Smooth muscle cell (in vitro differentiated cells): ENCODE results near the gene TRERF1. TPM values are rescaled to one million over a fixed set of nuclear protein-coding genes. Genes with fewer than 3 reads are reported as not detected.
A peak's percentile ranks its signal among the peaks of the same experiment; 100 is the strongest.

Experiments used
- DNase-seq: peaks from one replicate; lab custom pipeline; 2025; ENCODE audit not compliant: unreplicated experiment; lab: John Stamatoyannopoulos, UW
- H2AFZ ChIP-seq: fragments of 200-600 bp; sonication (generic); 2 replicates; pipeline ENCODE4 v1.6.0; 2016; ENCODE audit warnings: antibody characterized with exemption, low read depth, mild to moderate bottlenecking
- H3F3A ChIP-seq: fragments of 200-600 bp; sonication (generic); 2 replicates; pipeline ENCODE4 v1.6.0; 2017; ENCODE audit warnings: antibody characterized with exemption, low read depth
- H3K27ac ChIP-seq: fragments of 200-600 bp; sonication (generic); 2 replicates; pipeline ENCODE4 v1.5.1; 2016; ENCODE audit warnings: low read depth, mild to moderate bottlenecking
- H3K27me3 ChIP-seq: fragments of 200-600 bp; sonication (generic); 2 replicates; pipeline ENCODE4 v1.6.1; 2016; ENCODE audit warnings: low read depth, mild to moderate bottlenecking
- H3K36me3 ChIP-seq: fragments of 200-600 bp; sonication (generic); 2 replicates; pipeline ENCODE4 v1.5.1; 2016; ENCODE audit warnings: low read depth
- H3K4me1 ChIP-seq: fragments of 200-600 bp; sonication (generic); 2 replicates; pipeline ENCODE4 v1.5.1; 2016; ENCODE audit warnings: low read depth
- H3K4me2 ChIP-seq: fragments of 200-600 bp; sonication (generic); 2 replicates; pipeline ENCODE4 v1.6.0; 2016; ENCODE audit warnings: mild to moderate bottlenecking
- H3K4me3 ChIP-seq: fragments of 200-600 bp; sonication (generic); 2 replicates; pipeline ENCODE4 v1.5.1; 2016; ENCODE audit warnings: mild to moderate bottlenecking
- H3K79me2 ChIP-seq: fragments of 200-600 bp; sonication (generic); 2 replicates; pipeline ENCODE4 v1.6.0; 2016; ENCODE audit warnings: low read depth, mild to moderate bottlenecking
- H3K9ac ChIP-seq: fragments of 200-600 bp; sonication (generic); 2 replicates; pipeline ENCODE4 v1.6.0; 2016; ENCODE audit warnings: low read depth
- H3K9me3 ChIP-seq: fragments of 200-600 bp; sonication (generic); replicated peaks from 2 replicates; pipeline ENCODE4 v1.5.1; 2016; ENCODE audit warnings: low read depth
- H4K20me1 ChIP-seq: fragments of 200-600 bp; sonication (generic); 2 replicates; pipeline ENCODE4 v1.6.0; 2016; ENCODE audit warnings: low read depth
- CTCF ChIP-seq: fragments of 200-600 bp; sonication (generic); IDR thresholded peaks from 2 replicates; pipeline ENCODE4 v1.5.1; 2017; ENCODE audit warnings: borderline replicate concordance, mild to moderate bottlenecking, antibody characterized with exemption; ENCODE audit not compliant: insufficient read depth, poor library complexity, severe bottlenecking
- WGBS: methylation state at CpG from one replicate; pipeline ENCODE4 v1.1.7; 2016; ENCODE audit warnings: low lambda C conversion rate; 5-methylcytosine and 5-hydroxymethylcytosine counted together
- polyA plus RNA-seq: library from polyadenylated mRNA; unstranded; fragments of >200 nt; fragmentation: Nextera tagmentation; extraction: Ambion mirVana; gene quantifications from 2 replicates; pipeline ENCODE4 v1.2.1, GENCODE V29; 2016
- total RNA-seq: library from RNA; depleted of rRNA; stranded (reverse); fragments of >200 nt; gene quantifications from 2 replicates; pipeline ENCODE4 v1.2.3, GENCODE V29; 2014

The TRERF1 gene
- total and polyA plus RNA-seq, 2 experiments from 2014 or later = 3.5 to 5.3 TPM

DNA sequence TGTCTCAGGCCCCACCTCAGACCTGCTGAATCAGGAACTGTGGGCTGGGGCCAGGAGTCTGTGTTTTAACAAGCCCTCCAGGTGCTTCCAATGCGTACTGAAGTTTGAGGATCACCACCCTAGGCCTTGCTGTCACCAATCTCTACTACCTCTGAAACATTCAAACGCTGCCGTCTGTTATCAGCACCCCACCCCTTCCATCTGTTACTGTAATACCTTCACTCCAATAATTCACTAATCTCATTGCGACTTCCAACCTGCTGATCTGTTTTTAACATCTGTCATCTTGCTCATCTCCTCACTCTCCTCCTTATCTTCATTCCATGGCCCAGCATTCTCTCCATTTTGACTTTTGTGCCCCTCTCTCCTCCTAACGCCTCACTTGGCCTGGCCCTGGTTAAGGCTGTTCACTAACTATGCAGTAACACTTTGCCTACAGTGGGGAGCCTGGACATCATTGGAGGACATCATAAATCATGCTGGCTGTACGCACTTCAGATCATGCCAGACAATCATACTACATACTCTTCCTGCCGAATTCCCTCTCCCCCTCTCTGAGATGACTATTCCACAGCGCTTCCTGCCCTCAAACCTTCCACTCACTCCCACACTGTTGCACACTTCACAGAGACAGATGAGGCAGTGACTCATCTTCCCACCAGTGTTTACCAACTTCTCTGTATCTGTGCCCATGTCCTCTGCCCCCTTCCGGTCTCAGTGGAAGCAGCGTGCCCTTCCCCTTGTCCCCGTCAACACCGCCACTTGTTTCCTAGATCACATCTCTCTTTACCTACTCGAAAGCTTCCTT lies 254.0 kb downstream of the TRERF1 start:
- DNase-seq = no peak
- Histone ChIP-seq H3K27ac (peak overlapping the region; percentile 66), H3K4me2 (peak overlapping the region; percentile 58), H3K9ac (no peak overlapping the region), H3K36me3 (no peaks in the 10 kb centered on the region), H3K9me3 (no peaks in the 10 kb centered on the region), H3K27me3 (no peaks in the 10 kb centered on the region), H2AFZ (no peak overlapping the region), H3K4me1 (peaks cover 18% of the 10 kb centered on the region), H4K20me1 (no peaks in the 10 kb centered on the region), H3K79me2 (no peaks in the 10 kb centered on the region), H3F3A (peaks cover 16% of the 10 kb centered on the region), H3K4me3 (no peak overlapping the region)
- TF ChIP-seq CTCF = no peak
- 54% methylated on average over 13 of the region's 13 CpGs for WGBS

- H3K4me2 ChIP-seq = no peak overlapping the region
- TF ChIP-seq CTCF = no peak
Observed at GRCh38 chr6:42195415-42195814, 256.3 kb downstream of the TRERF1 start.

GRCh38 chr6:42194056-42194455 lies 257.7 kb downstream of the TRERF1 start:
- H3K27ac ChIP-seq = peak overlapping the region; percentile 6

More at GRCh38 chr6:42195415-42195814, 256.3 kb downstream of the TRERF1 start:
- WGBS = 66% methylated on average over 4 of the region's 4 CpGs
- Histone ChIP-seq H3K79me2 (no peaks in the 10 kb centered on the region), H4K20me1 (no peaks in the 10 kb centered on the region), H3K4me1 (peaks cover 17% of the 10 kb centered on the region), H2AFZ (no peak overlapping the region), H3K27me3 (no peaks in the 10 kb centered on the region), H3K4me3 (no peak overlapping the region), H3K36me3 (no peaks in the 10 kb centered on the region), H3K27ac (no peak overlapping the region), H3K9ac (no peak overlapping the region), H3K9me3 (no peaks in the 10 kb centered on the region), H3F3A (peaks cover 16% of the 10 kb centered on the region)
- no peak for DNase-seq

More at GRCh38 chr6:42194056-42194455, 257.7 kb downstream of the TRERF1 start:
- H3K79me2 ChIP-seq = no peaks in the 10 kb centered on the region
- DNase-seq = no peak
- H3K9me3 ChIP-seq = no peaks in the 10 kb centered on the region
- H3K27me3 ChIP-seq = no peaks in the 10 kb centered on the region
- 95% methylated on average over 5 of the region's 5 CpGs for WGBS
- H3K4me2 ChIP-seq = no peak overlapping the region
- no peak for TF ChIP-seq CTCF
- no peak overlapping the region for H3K9ac ChIP-seq
- no peak overlapping the region for H3K4me3 ChIP-seq
- H2AFZ ChIP-seq = no peak overlapping the region
- no peaks in the 10 kb centered on the region for H4K20me1 ChIP-seq
- H3F3A ChIP-seq = peaks cover 12% of the 10 kb centered on the region
- no peaks in the 10 kb centered on the region for H3K36me3 ChIP-seq
- H3K4me1 ChIP-seq = peaks cover 13% of the 10 kb centered on the region
